GM19468 (cell line): ENCODE measurements around the gene AGPS.

Experiments
- ATAC-seq: cut with Tn5 transposase; IDR thresholded peaks from one replicate; pipeline ENCODE4 v1.9.1; 2021; ENCODE audit warnings: mild to moderate bottlenecking, moderate library complexity, moderate number of reproducible peaks; ENCODE audit not compliant: unreplicated experiment; ENCODE audit errors: extremely low read depth

Gene AGPS

DNA sequence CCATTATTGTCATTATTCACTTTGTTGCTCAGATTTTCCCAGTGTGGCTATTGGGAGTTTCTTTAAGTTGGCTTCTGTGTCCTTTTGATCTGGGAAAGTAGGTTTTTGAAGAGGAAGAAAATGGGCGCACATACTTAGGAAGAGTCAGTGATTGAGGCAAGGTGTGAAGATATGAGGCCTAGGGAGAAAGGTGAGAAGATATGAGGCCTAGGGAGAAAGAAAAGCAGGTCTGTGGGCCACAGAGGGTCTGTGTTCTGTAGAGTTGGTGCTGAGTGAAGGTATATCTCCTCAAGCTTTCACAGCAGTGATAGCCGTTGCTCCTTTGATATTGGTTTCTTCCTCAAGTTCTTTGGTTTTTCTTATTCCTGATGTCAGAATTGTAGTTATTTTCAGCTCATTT, 126.2 kb downstream of the AGPS start:
- no peak for ATAC-seq

DNA sequence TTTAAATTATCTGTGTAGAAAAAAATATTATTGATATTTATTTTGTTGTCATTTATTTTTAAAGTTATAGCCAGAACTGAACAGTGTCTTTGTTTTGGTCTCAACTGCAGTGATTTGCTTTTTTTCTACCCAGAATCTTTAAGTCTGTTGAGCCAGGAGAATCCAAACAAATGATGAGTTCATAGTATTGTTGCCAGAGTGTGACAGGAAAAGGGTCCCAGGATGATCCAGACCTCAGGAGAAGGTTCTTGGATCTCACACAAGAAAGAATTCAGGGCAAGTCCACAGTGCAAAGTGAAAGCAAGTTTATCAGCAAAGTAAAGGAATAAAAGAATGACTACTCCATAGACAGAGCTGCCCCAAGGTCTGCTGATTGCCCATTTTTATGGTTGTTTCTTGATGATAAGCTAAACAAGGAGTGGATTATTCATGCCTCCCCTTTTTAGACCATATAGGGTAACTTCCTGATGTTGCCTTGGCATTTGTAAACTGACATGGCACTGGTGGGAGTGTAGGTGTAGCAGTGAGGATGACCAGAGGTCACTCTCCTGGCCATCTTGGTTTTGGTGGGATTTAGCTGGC, 127.1 kb downstream of the AGPS start:
- no peak for ATAC-seq

DNA sequence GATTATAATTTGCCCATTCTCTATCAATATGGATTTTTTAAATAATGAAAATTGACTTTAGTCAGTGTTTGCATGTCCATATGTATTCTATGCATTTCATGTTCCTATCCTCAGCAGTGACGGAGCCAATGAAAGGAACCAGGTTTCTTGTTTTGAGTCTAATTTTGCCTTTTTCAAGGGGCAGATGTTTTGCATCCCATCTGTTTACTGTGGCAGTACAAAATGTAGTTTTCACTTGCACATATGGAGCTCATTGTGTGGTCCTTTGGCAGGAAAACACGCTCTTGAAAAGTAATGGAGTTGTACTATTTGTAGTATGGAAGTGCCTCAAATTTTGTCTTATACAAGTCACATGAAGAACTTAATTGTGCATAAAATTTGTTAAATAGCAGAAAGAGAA, 127.8 kb downstream of the AGPS start:
- ATAC-seq = no peak

DNA sequence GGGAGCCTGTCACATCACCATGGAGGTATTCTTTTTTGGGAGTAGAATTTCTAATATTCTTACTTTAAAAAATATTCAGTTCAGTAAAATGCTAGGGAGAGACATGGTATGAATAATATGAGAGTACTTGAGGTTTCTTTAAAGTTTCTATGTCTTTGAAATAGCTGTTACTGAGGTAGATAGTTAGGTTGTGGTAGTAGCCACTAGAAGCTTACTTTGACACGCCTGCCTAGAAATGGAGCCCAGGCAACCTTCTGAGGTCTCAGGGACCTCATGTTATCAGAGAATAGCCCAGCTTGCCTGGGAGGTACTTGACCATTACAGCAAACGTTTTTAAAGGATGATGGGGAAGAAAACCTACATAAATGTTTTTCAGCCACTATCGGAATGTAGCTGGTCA, 131.2 kb downstream of the AGPS start:
- no peak for ATAC-seq

DNA sequence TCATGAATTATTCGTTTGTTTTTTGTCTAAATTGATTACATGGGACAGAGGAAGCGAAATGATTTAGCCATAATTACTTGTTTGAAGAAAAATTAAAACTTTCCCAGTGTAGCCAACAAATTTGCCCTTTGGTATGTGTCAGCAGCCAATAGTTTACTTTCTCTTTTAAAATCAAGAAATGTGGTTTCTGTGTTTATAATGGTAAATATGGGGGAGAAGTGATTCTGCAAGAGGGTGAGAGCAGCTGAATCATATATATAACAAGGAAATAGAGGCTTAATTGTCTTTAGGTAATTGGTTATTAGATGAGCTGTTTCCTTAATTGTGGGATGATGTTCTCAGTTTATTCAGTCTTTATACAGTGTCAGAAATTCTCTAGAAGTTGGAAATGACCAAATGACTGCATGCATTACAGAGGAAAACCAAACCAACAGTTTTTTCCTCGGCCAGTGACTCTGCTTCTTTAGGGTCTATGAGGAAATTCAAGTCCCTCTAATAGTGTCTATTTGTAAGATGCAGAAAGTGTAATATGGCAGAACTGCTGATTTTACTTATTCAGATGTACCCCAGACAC, 132.9 kb downstream of the AGPS start:
- ATAC-seq = no peak

DNA sequence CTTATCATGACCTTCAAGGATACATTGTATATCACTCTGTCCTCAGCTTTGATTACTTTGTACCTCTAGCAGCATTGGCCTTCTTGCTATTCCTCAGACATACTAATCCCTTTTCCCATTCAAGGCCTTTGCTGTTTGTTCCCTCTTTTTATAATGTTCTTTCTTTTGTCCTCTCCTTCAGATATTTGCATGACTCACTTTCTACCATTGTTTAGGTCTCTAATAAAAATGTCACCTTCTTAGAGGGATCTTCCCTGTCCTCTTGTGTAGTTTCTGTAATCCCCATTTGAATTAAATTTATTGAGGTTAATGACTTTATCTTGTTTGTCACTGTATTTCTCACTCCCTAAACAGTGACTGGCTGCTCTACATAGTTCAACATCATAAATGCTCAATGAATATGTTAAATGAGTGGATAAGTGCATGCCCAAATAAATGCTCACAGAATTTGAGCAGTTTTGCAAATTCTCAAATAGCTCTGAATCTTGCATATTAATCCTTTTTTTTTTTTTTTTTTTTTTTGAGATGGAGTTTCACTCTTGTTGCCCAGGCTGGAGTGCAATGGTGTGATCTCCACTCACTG, 135.9 kb downstream of the AGPS start:
- ATAC-seq = no peak

DNA sequence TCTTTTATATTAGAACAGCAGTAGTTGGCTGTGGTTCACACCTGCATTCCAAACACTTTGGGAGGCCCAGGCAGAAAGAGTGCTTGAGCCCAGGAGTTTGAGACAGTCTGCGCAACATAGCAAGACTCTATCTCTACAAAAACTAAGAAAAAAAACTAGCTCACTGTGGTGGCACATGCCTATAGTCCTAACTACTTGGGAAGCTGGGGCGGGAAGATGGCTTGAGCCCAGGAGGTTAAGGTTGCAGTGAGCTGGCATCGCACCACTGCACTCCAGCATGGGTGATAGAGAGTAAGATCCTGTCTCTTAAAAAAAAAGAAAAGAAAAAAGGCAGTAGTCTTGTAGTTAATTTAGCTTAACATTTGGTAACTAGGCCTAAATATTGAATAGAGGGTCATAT, 136.6 kb downstream of the AGPS start:
- ATAC-seq = no peak

DNA sequence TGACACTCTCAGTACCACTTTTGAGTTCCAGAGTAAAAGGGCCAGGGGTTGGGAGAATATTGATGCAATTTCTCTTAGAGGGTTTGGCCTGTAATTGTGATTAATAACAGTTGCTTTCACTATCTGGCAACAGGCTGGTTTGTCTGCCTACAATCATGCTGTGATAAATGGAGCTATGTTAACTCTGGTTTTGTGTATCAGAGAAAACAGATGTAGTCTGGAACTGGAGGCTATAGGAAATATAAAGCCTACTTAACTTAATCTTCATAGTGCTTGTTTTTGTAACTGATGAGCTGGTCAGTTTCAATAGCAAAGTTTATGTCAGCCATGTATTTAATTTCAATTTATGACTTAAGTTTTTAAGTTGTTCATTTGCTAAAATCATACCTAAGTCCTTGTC, 138.0 kb downstream of the AGPS start:
- ATAC-seq = no peak

DNA sequence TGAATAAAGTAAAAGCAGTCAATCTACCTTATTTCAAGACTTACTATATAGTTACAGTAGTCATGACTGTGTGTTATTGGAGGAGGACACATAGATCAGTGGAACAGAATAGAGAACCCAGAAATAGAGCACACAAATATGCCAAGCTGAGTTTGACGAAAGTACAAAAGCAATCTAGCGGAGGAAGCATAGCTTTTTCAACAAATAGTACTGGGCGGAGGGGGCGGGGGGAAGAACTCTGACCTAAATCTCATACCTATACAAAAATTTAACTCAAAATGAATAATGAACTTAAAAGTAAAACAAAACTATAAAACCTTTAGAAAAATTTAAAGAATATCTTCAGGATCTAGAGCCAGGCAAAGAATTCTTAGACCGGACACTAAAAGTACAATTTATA, 139.1 kb downstream of the AGPS start:
- no peak for ATAC-seq

DNA sequence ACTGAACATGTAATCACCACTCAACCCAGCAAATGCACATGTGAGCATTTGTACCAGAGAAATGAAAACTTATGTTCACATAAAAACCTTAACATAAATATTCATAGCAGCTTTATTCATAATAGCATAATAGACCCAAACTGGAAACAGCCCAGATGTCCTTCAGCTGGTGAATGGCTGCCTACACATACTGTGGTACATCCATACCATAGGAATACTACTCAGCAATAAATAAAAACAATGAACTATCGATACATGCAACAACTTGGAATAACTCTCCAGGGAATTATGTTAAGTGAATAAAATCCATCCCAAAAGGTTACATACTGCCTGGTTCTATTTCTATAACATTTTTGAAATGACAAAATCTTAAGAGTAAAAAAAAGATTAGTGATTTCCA, 140.0 kb downstream of the AGPS start:
- no peak for ATAC-seq

DNA sequence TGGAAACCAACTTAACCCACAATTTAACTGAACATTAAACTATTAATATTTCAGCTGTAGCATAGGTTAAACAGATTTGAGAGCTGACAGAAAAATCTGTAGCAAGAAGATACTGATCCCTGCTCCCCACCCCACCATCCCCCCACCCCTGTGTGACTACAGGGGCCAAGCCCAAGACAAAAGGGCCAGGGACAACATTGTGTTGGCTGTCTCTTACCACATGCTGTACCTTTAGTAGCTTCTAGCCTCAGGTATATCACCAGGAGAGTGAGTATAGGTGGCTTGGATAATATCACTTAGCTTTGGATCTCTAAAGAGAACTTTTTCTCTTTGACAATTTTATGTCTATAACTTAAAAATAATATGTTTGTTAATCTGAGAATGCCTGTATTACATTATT, 140.7 kb downstream of the AGPS start:
- ATAC-seq = no peak

DNA sequence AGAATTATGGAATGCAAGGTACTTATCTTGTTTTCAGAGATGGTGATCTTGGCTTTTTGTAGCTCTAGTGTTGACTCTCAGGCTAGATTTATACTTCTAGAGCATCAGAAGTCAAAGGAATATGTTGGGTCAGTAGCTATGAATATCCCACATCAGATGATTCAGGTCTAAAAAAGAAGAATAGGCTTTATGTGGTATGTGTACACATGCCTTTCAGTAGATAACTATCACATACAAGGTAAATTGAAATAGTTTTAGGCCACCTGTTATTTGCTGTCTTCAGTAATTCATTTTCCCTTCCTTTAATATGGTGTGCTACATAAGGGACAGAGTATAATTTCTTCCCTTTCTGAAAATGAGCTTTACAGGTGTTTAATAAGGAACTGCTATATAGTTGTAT, 142.4 kb downstream of the AGPS start:
- no peak for ATAC-seq

DNA sequence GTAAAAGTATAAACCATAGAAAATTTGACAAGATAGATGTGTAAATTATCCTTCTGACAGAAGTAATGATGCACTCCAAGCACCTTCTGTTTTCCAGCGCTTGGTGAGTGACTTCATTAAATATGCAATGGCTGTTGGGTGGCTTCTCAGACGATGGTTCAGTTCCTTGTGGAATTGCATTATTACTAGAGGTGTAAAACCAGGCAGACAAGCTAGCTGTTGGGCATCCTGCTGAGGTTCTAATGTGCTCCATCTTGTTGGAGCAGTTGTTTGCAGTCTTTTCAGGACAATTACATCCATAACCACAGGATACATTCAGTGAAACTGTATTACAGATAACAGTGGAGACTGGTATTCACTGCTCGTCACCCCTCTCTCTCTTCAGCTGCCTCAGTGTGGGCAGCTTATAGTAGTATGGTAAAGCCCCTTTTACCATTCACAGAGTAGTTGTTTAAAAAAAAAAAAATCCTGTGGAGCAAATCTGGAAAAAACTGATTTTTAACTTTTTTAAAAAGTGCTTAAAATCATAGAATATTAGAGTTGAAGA, 143.5 kb downstream of the AGPS start:
- ATAC-seq = no peak

DNA sequence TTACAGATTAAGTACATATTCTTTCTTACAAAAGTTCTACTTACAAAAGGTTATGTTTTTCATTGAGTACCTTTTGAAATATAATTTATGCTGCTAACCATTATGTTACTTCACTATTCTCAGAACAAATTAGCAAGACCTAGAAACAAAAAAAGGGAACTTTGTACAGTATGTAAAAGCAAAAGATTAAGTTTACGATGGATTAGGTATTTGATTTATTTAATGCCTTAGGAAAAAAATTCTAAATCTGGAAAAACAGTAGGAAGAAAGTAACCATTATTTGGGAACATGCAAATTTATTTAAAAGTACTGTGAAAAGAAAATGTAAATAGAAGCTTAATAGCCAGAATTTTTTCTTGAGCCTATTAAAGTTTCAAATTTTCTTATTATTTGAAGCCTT, 144.6 kb downstream of the AGPS start:
- no peak for ATAC-seq

DNA sequence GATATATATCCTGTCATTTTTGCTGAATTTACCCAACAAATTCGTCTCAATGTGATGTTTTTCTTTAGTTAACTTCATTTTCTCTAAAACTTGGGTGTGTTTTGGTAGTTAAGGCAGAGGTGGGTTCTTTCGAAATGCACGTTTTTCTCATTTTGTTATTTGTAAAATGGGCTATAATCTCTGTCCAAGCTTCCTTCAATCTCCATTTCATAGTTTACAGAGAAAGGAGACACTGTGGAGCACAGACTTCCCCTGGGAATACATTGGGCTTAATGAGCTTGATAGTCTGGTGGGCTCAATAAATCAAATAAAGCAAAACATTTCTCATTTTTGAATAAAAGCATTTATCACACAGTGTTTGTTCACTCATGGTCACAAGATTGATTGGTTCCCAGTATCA, 145.1 kb downstream of the AGPS start:
- no peak for ATAC-seq

DNA sequence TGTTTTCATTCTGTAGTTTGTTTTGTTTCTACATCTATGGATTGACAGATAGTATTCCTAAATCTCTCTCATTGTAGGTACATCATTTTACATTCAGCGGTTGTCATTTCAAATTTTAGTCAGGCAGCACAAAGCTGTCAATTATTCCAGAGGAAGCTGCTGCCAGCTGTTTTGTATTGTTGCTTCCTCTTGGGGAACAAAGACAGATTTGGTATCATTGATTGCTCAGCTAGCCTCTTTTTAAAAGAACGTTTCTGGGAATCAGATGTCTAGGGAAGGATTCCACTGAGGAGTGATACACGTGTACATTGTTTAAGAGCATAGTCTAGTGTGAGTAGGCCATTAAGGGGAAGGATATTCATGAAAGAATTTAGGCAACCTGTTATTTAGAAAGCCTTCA, 145.8 kb downstream of the AGPS start:
- ATAC-seq = no peak

DNA sequence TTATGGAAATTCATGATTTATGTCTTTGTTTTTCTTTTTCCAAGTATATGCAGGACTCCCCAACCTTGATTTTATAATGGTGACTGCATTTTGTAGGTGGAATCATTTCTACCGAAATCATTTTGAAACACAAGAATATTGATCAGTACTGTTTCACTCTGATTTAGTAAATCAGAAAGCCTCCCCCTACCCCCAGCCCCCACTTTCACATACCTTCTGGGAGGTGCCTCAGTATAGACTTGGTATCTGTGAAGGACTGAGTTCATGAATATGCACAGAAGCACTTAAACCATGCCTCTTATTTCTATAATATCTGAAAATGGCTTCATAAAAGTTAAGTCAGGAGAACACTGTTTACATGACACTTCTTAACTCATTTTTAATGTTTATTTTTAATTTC, 147.7 kb downstream of the AGPS start:
- no peak for ATAC-seq

DNA sequence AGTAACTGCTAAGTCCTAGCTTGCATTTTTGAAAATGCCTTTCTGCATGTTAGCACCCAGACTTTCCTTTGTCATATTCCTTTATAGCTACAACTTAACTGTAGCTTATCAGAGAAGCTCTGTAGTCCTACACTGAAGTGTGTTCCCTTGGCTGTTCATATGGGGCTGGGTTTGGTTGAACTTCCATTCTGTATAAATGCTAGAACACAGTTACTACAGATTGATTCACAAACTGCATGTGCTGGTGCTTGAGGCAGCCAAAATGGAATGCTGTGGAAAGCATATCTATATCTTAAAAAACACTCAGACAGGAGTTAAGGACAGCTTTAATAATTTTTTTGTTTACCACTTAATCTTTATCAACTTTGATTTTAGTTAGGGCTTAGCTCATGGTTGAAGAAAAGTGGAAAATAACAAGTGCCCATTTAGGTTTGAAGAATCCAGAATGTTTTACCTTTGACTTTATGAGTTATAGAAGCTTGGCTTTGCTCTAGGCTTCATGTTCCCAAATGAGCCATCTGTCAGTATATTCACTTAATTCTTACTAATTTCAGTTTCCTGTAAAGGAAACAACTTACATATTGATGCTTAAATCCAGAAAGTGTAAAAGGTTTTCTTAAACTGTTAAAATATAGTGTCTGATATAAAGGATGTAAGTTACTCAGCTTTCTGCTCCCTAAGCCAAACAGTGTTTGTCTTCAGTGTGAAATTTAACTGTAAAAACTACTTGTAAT, 148.9 kb downstream of the AGPS start:
- ATAC-seq = no peak

DNA sequence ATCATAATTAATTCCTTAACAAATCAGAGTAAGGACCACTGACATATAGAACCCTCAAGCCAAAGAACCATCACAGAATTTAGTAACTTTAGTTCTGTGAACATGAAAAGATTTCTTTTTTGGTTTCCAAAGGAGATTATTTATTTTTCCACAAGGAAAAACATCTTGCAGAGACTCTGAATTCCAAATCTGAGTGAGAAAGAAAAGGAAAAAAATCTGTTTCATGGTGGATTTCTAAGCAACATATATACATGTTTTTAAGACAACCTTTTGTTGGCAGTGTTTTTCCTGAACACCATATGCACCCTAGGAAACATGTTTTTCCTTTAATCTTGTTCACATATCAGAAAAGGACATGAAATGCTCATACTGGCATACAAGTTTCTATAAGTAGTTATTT, 149.8 kb downstream of the AGPS start:
- no peak for ATAC-seq

DNA sequence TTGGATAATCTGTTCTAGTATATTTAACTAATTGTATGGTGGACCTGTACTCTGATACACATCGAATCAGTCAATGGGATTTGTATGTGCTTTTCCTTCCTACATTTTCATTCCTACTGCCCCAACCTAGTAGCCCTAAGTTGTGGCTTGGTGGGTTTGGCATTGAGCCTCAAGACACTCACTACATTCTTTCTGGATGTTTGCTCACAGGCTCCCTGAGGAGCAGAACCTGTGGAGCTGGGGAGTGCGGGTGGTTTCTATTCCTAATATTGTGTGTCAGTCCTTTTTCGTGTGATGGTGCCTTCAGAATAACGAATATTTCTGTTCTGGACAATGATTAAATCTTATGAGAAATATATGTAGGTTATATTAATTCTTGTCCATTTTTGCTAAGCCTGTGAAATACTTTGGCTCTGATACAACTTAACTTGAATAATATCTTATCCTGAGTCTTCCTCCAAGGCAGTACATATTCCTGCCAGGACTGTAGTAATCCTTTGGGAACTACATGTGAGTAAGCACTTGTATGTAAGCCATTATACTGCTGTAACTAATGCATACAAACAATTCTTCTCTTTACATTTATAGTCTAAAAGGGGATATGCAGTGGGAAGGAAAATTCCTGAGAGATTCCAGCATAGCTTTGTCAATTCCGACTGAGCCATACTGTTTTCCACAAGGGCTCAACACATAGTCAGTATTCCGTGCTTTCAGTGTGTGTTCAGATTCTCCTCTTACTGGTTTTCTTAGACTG, 150.6 kb downstream of the AGPS start:
- no peak for ATAC-seq

DNA sequence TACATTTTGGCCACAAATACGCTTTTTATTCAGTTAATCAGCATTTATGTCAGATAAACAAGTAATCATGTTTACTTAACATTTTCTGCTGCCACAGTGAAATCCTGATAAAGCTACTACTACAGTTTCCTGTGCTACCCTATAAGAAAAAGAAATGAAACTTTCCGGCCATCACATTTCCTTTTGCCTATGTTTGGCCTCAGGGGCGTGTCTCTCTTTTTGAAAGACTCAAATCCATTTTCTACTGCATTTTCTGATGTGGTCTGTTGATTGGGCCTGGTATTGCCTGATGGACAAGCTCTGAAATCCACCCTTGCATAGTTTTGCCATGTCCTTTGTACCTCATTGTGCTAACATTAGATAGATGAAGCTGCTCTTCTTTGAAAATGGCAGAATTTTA, 152.6 kb downstream of the AGPS start:
- ATAC-seq = no peak
